ENCODE results near the gene ELAVL3. TPM values are rescaled to one million over a fixed set of nuclear protein-coding genes. Genes with fewer than 3 reads are reported as not detected.

ELAVL3 gene
- total and polyA plus RNA-seq, 2 donors (not counting 3 experiments of a cell fraction or from before 2014, with no cell fraction given) = not detected

- no peak for FAIRE-seq
Measured at GRCh38 chr19:11405846-11406643, 74.8 kb downstream of the ELAVL3 start.

More at GRCh38 chr19:11405846-11406643, 74.8 kb downstream of the ELAVL3 start:
- DNase-seq (ENCODE audit: low read depth, low spot score) = no peak
- H3K4me2 ChIP-seq (ENCODE audit: insufficient read depth, low read length) = no peak overlapping the region
- POLR2A ChIA-PET = no interaction called here
- no peaks in the 10 kb centered on the region for H3K9me1 ChIP-seq (replicated peaks; ENCODE audit: control insufficient read depth, extremely low read depth, insufficient read depth, low read length)
- TF ChIP-seq POLR2AphosphoS5 (IDR thresholded peaks at IDR 0.05; ENCODE audit: insufficient read depth, low read depth, low read length) (no peak), FOS (IDR thresholded peaks at IDR 0.05; ENCODE audit: borderline replicate concordance, insufficient read depth, low read length) (no peak), EZH2 (IDR thresholded peaks at IDR 0.05; ENCODE audit: borderline replicate concordance, low read depth, low read length, severe bottlenecking) (no peak), JUN (IDR thresholded peaks at IDR 0.05; ENCODE audit: borderline replicate concordance, insufficient read depth, insufficient read length, low read depth) (no peak), MYC (IDR thresholded peaks at IDR 0.05; ENCODE audit: low read depth, low read length) (no peak), CTCF (IDR thresholded peaks at IDR 0.05; ENCODE audit: extremely low read depth in 1 of 2, insufficient read depth in 1 of 2, low read depth in 1 of 2, low read length in 2 of 2) (peak in 1 of 2 donors; percentile 53), MAX (IDR thresholded peaks at IDR 0.05; ENCODE audit: insufficient read depth, insufficient read length) (no peak), POLR2A (IDR thresholded peaks at IDR 0.05; ENCODE audit: low read depth, low read length) (no peak)
- no peak overlapping the region for H3K9ac ChIP-seq (replicated peaks; ENCODE audit: extremely low read depth, insufficient read depth, low read length)
- dilution Hi-C loops (cut with MboI; ENCODE audit: extremely low pct_ligation_motif_present, low sequenced_read_pairs) (no loop called here), intact Hi-C loops (cut with micrococcal nuclease) (loop anchor here (2.0 kb wide), 1 partner anchor 21 kb away; the partner anchor contains the start of gene EPOR)
- no peaks in the 10 kb centered on the region for H3K4me1 ChIP-seq (ENCODE audit: control insufficient read depth, extremely low read depth, insufficient read depth, low read length)
- H3K27me3 ChIP-seq (ENCODE audit: control insufficient read depth in 2 of 2, insufficient read depth in 2 of 2, low read length in 2 of 2) = no peaks in the 10 kb centered on the region
- no peaks in the 10 kb centered on the region for H3K9me3 ChIP-seq (replicated peaks; ENCODE audit: control insufficient read depth, insufficient read depth, low read length)
- BruUV-seq (replicated peaks) = no TSS peak
- peak overlapping the region; percentile 54 for H2AFZ ChIP-seq (ENCODE audit: low read depth, low read length)
- no peaks in the 10 kb centered on the region for H4K20me1 ChIP-seq (replicated peaks; ENCODE audit: control insufficient read depth, extremely low read depth, insufficient read depth, low read length)
- H3K4me3 ChIP-seq (replicated peaks in 1 of 3; ENCODE audit: insufficient read depth in 1 of 3, low read depth in 1 of 3, low read length in 3 of 3) = no peak overlapping the region
- H3K36me3 ChIP-seq (ENCODE audit: control insufficient read depth in 2 of 2, extremely low read depth in 1 of 2, insufficient read depth in 2 of 2, low read length in 2 of 2) = no peaks in the 10 kb centered on the region
- no peak overlapping the region for H3K27ac ChIP-seq (ENCODE audit: insufficient read depth, low read depth, low read length)
- H3K79me2 ChIP-seq (ENCODE audit: control insufficient read depth, insufficient read depth, low read length) = no peaks in the 10 kb centered on the region
- CTCF ChIA-PET = interaction anchor here (0.6 to 2.7 kb wide), 8 partner anchors 16 to 112 kb away, joined by 3 to 22 read pairs (median 4); partner anchors contain the start of genes EPOR and SWSAP1

Measured in endothelial cell of umbilical vein (primary cell).